ENCODE data around the gene TEDC2.

GRCh38 chr16:2497695-2498484 lies 38.0 kb downstream of the TEDC2 start:
- TF ChIP-seq CTCF (IDR thresholded peaks at IDR 0.05) (no peak), POLR2A (IDR thresholded peaks at IDR 0.05) (no peak)

All from uterus (tissue), 2 donors.